Liver (tissue), 9 donors: ENCODE results near the gene RCL1. TPM values are rescaled to one million over a fixed set of nuclear protein-coding genes. Genes with fewer than 3 reads are reported as not detected.

ENCODE experiments used
- DNase-seq: peaks from one replicate; pipeline ENCODE4 v3.0.0-alpha.2; 2017; ENCODE audit warnings: low spot score
- H3K27ac ChIP-seq, 2 donors: one replicate each; pipeline ENCODE4 v1.7.0; 2013; ENCODE audit warnings: inconsistent platforms in 2 of 2, low read length in 2 of 2, control low read depth in 1 of 2, low read depth in 1 of 2, mild to moderate bottlenecking in 1 of 2
- H3K27me3 ChIP-seq, 4 donors: one replicate each; pipeline versions ENCODE4 v1.6.1 to v1.7.0; 2013; ENCODE audit warnings: low read length in 3 of 4, inconsistent platforms in 1 of 4, mild to moderate bottlenecking in 1 of 4, moderate library complexity in 1 of 4; ENCODE audit not compliant: control insufficient read depth in 4 of 4, insufficient read depth in 4 of 4
- H3K36me3 ChIP-seq, 4 donors: one replicate each; pipeline versions ENCODE4 v1.6.1 to v1.7.0; 2013; ENCODE audit warnings: low read length in 3 of 4, mild to moderate bottlenecking in 3 of 4, low read depth in 1 of 4, moderate library complexity in 1 of 4; ENCODE audit not compliant: control insufficient read depth in 4 of 4, insufficient read depth in 3 of 4
- H3K4me1 ChIP-seq, 4 donors: one replicate each; pipeline versions ENCODE4 v1.6.1 to v1.7.0; 2013; ENCODE audit warnings: low read length in 3 of 4, mild to moderate bottlenecking in 3 of 4, moderate library complexity in 1 of 4; ENCODE audit not compliant: control insufficient read depth in 4 of 4, insufficient read depth in 4 of 4
- H3K4me3 ChIP-seq, 3 donors: one replicate each; pipeline versions ENCODE4 v1.6.1 to v1.7.0; 2013; ENCODE audit warnings: low read length in 3 of 3, control low read depth in 1 of 3, low read depth in 1 of 3, mild to moderate bottlenecking in 1 of 3
- H3K9ac ChIP-seq, 2 donors: one replicate each; pipeline ENCODE4 v1.7.0; 2013; ENCODE audit warnings: low read length in 2 of 2, mild to moderate bottlenecking in 2 of 2, moderate library complexity in 2 of 2, control low read depth in 1 of 2, low read depth in 1 of 2
- H3K9me3 ChIP-seq, 4 donors: one replicate each; pipeline versions ENCODE4 v1.6.1 to v1.7.0; 2013; ENCODE audit warnings: low read length in 3 of 4; ENCODE audit not compliant: control insufficient read depth in 4 of 4
- EGR1 ChIP-seq, 2 donors: IDR thresholded peaks; 2 replicates each; pipeline ENCODE4 v1.6.1; 2016 to 2018; ENCODE audit warnings: antibody characterized with exemption in 2 of 2, low read depth in 2 of 2
- FOXA1 ChIP-seq: IDR thresholded peaks from 2 replicates; pipeline ENCODE4 v1.6.1; 2016; ENCODE audit warnings: antibody characterized with exemption
- FOXA2 ChIP-seq: IDR thresholded peaks from 2 replicates; pipeline ENCODE4 v1.6.1; 2016; ENCODE audit warnings: antibody characterized with exemption
- GABPA ChIP-seq, 2 donors: IDR thresholded peaks in 1 of 2; conservative IDR thresholded peaks in 1 of 2; 2 replicates each; pipeline ENCODE4 v1.6.1; 2016; ENCODE audit warnings: antibody characterized with exemption in 2 of 2, mild to moderate bottlenecking in 1 of 2, moderate library complexity in 1 of 2
- HNF4A ChIP-seq, 2 donors: conservative IDR thresholded peaks; 2 replicates each; pipeline ENCODE4 v1.6.1; 2016; ENCODE audit warnings: antibody characterized with exemption in 2 of 2, mild to moderate bottlenecking in 2 of 2
- HNF4G ChIP-seq: IDR thresholded peaks from 2 replicates; pipeline ENCODE4 v1.6.1; 2016; ENCODE audit warnings: antibody characterized with exemption
- JUND ChIP-seq, 2 donors: IDR thresholded peaks; 2 replicates each; pipeline ENCODE4 v1.6.1; 2016; ENCODE audit warnings: antibody characterized with exemption in 2 of 2
- NR2F2 ChIP-seq: IDR thresholded peaks from 2 replicates; pipeline ENCODE4 v1.6.1; 2016; ENCODE audit warnings: antibody characterized with exemption
- RAD21 ChIP-seq, 2 donors: IDR thresholded peaks; 2 replicates each; pipeline ENCODE4 v1.6.1; 2016; ENCODE audit warnings: antibody characterized with exemption in 2 of 2, mild to moderate bottlenecking in 2 of 2
- RXRA ChIP-seq, 2 donors: IDR thresholded peaks; 2 replicates each; pipeline ENCODE4 v1.6.1; 2017 to 2018; ENCODE audit warnings: antibody characterized with exemption in 2 of 2, mild to moderate bottlenecking in 1 of 2
- SP1 ChIP-seq: IDR thresholded peaks from 2 replicates; pipeline ENCODE4 v1.6.1; 2018; ENCODE audit warnings: antibody characterized with exemption, mild to moderate bottlenecking
- TAF1 ChIP-seq: conservative IDR thresholded peaks from 2 replicates; pipeline ENCODE4 v1.6.1; 2016; ENCODE audit warnings: antibody characterized with exemption, mild to moderate bottlenecking
- YY1 ChIP-seq: IDR thresholded peaks from 2 replicates; pipeline ENCODE4 v1.6.1; 2016; ENCODE audit warnings: antibody characterized with exemption, mild to moderate bottlenecking
- WGBS: extraction: QIAGEN DNeasy Blood & Tissue Kit; methylation state at CpG from one replicate; pipeline ENCODE4 v1.1.7; 2013; 5-methylcytosine and 5-hydroxymethylcytosine counted together
- polyA plus RNA-seq, 2 donors: library from polyadenylated mRNA; stranded (reverse) in 1 of 2; unstranded in 1 of 2; fragments of 200-250 nt in 1 of 2; fragments of >200 nt in 1 of 2; fragmentation: Nextera tagmentation in 1 of 2; extraction: Ambion mirVana in 1 of 2; gene quantifications; one replicate each; pipeline versions ENCODE4 v1.2.1 to v1.2.3, GENCODE V29; 2013 to 2015
- total RNA-seq, 2 donors: library from RNA; depleted of rRNA; stranded (reverse); fragments of >200 nt; gene quantifications; one replicate each; pipeline ENCODE4 v1.2.3, GENCODE V29; 2014
- TF ChIP-seq, protein P1 (sequence below): IDR thresholded peaks from 2 replicates; pipeline ENCODE4 v1.6.1; 2016; ENCODE audit warnings: antibody characterized with exemption
- TF ChIP-seq, protein P2 (sequence below): IDR thresholded peaks from 2 replicates; pipeline ENCODE4 v1.6.1; 2016; ENCODE audit warnings: antibody characterized with exemption
- TF ChIP-seq, protein P3 (sequence below): IDR thresholded peaks from 2 replicates; pipeline ENCODE4 v1.6.1; 2016; ENCODE audit warnings: antibody characterized with exemption
- donor health status: healthy.
- donor health status: healthy.
- donor health status: healthy.
- donor health status: healthy.
- donor health status: healthy.

The RCL1 gene
- total and polyA plus RNA-seq, 4 donors = 52.2 to 121 (median 86.8) TPM

DNA sequence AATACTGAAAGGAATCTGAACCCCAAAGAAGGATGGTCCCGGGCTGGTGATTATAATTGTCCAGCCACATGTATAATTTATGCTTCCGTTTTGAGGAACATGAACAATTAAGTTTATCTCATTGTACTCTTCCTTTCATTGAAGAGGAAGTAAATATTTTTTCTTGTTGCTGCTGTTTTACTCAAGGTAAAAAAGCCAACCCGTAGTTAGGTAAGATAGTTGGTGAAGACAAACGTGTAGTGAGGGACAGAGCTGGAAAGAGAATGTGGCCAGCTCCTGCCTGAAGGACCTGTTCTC, 5.1 kb downstream of the RCL1 start:
- WGBS = 44% methylated on average over 4 of the region's 4 CpGs
- Histone ChIP-seq H3K36me3 (no peaks in the 10 kb centered on the region), H3K27ac (peak overlapping the region in 1 of 2 donors; percentile 3), H3K4me3 (no peak overlapping the region), H3K27me3 (no peaks in the 10 kb centered on the region), H3K4me1 (peaks cover 13 to 31% (median 20%) of the 10 kb centered on the region in 4 donors), H3K9me3 (no peaks in the 10 kb centered on the region), H3K9ac (no peak overlapping the region)
- TF ChIP-seq SP1 = no peak
- TF ChIP-seq, protein P1, sequence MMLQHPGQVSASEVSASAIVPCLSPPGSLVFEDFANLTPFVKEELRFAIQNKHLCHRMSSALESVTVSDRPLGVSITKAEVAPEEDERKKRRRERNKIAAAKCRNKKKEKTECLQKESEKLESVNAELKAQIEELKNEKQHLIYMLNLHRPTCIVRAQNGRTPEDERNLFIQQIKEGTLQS = no peak
- TF ChIP-seq JUND (IDR thresholded peaks at IDR 0.05) = no peak
- no peak for TF ChIP-seq FOXA2
- TF ChIP-seq RAD21 (IDR thresholded peaks at IDR 0.05) = no peak
- no peak for TF ChIP-seq EGR1 (IDR thresholded peaks at IDR 0.05; ENCODE audit: low read depth in 2 of 2)
- TF ChIP-seq, protein P2, sequence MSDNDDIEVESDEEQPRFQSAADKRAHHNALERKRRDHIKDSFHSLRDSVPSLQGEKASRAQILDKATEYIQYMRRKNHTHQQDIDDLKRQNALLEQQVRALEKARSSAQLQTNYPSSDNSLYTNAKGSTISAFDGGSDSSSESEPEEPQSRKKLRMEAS = no peak
- no peak for TF ChIP-seq HNF4G
- no peak for TF ChIP-seq YY1
- TF ChIP-seq FOXA1 = no peak
- no peak for DNase-seq

DNA sequence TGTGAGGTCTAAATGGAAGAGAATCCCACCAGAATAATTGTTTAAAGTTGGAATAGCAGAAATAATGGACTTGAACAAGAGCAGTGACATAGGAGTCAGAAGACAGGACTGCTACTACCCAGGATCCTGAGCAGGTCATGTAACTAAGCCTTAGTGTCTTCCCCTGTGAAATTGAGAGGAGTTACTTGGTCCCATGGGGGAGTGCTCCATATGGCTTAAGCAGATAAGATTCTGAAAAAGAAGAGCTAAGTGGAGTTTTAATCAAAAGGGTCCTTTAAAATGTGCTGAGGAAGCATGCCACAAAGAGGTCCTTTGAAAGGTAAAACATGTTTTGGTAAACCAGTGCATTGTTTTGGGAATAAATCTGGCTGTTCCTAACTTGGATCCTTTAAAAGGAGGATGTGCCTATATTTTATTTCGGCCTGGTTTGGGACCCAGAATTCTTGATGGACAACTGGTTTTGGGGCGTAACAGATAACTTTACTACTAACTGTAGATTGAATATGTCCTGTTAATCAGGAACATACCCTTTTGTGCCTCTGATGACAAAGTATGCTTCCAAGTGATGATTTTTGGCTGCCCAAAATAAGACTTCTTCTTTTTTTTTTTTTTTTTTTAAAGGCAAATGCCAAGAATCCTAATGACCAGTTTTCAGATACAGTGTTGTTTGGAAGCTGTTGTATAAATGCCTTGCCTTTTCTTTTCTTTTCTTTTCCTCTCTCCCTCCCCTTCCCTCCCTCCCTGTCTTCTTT, 5.7 kb downstream of the RCL1 start:
- no peak for DNase-seq
- Histone ChIP-seq H3K27ac (peak overlapping the region in 1 of 2 donors; percentile 3), H3K4me1 (peaks cover 13 to 37% (median 21%) of the 10 kb centered on the region in 4 donors), H3K9ac (no peak overlapping the region), H3K36me3 (no peaks in the 10 kb centered on the region), H3K9me3 (no peaks in the 10 kb centered on the region), H3K4me3 (no peak overlapping the region), H3K27me3 (no peaks in the 10 kb centered on the region)
- TF ChIP-seq FOXA2 (no peak), SP1 (no peak), HNF4G (no peak), GABPA (IDR thresholded peaks at IDR 0.05 in 1 of 2, conservative IDR thresholded peaks at IDR 0.05 in 1 of 2) (no peak), YY1 (no peak), HNF4A (conservative IDR thresholded peaks at IDR 0.05) (no peak)
- WGBS = 96% methylated on average over 2 of the region's 2 CpGs

DNA sequence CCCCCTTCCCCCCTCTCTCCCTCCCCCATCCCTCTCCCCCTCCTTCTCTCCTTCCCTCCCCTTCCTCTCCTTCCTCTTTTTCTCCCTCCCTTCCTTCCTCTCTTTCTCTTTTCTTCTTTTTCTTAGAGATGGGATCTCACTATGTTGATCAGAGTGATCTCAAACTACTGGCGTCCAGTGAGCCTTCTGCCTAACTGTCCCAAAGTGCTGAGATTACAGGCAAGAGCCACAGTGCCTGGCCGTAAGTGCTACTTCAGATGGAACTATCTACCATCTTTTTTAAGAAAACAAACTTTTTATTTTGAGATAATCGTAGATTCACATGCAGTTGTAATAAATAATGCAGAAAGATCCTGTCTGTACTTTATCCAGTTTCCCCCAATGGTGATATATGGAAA, 6.3 kb downstream of the RCL1 start:
- H3K36me3 ChIP-seq = no peaks in the 10 kb centered on the region
- peaks cover 15 to 38% (median 21%) of the 10 kb centered on the region in 4 donors for H3K4me1 ChIP-seq
- no peak overlapping the region for H3K27ac ChIP-seq
- no peak overlapping the region for H3K9ac ChIP-seq
- no peaks in the 10 kb centered on the region for H3K27me3 ChIP-seq
- 87% methylated on average over 3 of the region's 3 CpGs for WGBS
- TF ChIP-seq RXRA (IDR thresholded peaks at IDR 0.05) (no peak), JUND (IDR thresholded peaks at IDR 0.05) (no peak), EGR1 (IDR thresholded peaks at IDR 0.05; ENCODE audit: low read depth in 2 of 2) (no peak), TAF1 (no peak), HNF4G (no peak), SP1 (no peak), NR2F2 (no peak)
- TF ChIP-seq, protein P1 = no peak
- TF ChIP-seq, protein P3, sequence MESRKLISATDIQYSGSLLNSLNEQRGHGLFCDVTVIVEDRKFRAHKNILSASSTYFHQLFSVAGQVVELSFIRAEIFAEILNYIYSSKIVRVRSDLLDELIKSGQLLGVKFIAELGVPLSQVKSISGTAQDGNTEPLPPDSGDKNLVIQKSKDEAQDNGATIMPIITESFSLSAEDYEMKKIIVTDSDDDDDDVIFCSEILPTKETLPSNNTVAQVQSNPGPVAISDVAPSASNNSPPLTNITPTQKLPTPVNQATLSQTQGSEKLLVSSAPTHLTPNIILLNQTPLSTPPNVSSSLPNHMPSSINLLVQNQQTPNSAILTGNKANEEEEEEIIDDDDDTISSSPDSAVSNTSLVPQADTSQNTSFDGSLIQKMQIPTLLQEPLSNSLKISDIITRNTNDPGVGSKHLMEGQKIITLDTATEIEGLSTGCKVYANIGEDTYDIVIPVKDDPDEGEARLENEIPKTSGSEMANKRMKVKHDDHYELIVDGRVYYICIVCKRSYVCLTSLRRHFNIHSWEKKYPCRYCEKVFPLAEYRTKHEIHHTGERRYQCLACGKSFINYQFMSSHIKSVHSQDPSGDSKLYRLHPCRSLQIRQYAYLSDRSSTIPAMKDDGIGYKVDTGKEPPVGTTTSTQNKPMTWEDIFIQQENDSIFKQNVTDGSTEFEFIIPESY = no peak
- no peak overlapping the region for H3K4me3 ChIP-seq
- DNase-seq = no peak
- no peaks in the 10 kb centered on the region for H3K9me3 ChIP-seq
